HCT116 (cell line): ENCODE data around the gene SYTL2. TPM values are rescaled to one million over a fixed set of nuclear protein-coding genes. Genes with fewer than 3 reads are reported as not detected.

Experiments used
- ATAC-seq: fragments of 200-7000 bp; cut with Tn5 transposase; 2 replicates; pipeline ENCODE4 v1.9.1; 2020; ENCODE audit warnings: mild to moderate bottlenecking, moderate library complexity
- BruUV-seq: library from RNA; stranded (reverse); fragments of 400-500 nt; replicated peaks from 2 replicates; lab custom pipeline; 2021; lab: Mats Ljungman, UMichigan
- CTCF ChIA-PET: fragments of 300-600 bp; sonication (Branson Sonifier 250); formaldehyde crosslinking; loops from one replicate; lab custom pipeline; 2021; ENCODE audit warnings: antibody characterized with exemption; lab: Charles Lee
- POLR2A ChIA-PET: fragments of 300-600, 350-600 bp; sonication (Branson Sonifier 250); formaldehyde crosslinking; loops from one replicate; lab custom pipeline; 2021; ENCODE audit warnings: antibody characterized with exemption; lab: Charles Lee
- RAD21 ChIA-PET, 2 experiments: fragments of 300-600 bp; sonication (Branson Sonifier 250); formaldehyde crosslinking; loops; one replicate each; lab custom pipeline; 2023; ENCODE audit warnings: low total read pairs in 2 of 2; ENCODE audit not compliant: uncharacterized antibody in 2 of 2, unreplicated experiment in 2 of 2, low non-redundant PET in 1 of 2; lab: Charles Lee
- DNase-seq: peaks from one replicate; pipeline ENCODE4 v3.0.0-alpha.2; 2010; ENCODE audit warnings: low read depth, low spot score
- H2AFZ ChIP-seq: fragments of 200-600 bp; shearing (Covaris generic), sonication (generic); 2 replicates; pipeline ENCODE4 v1.6.1; 2017; ENCODE audit warnings: low read depth, mixed run types, mixed read lengths, antibody characterized with exemption, low read length; ENCODE audit not compliant: poor library complexity, severe bottlenecking
- H3K27ac ChIP-seq: 2 replicates; pipeline ENCODE4 v1.5.1; 2012; ENCODE audit warnings: low read depth, low read length
- H3K27me3 ChIP-seq: fragments of 200-600 bp; sonication (generic); 2 replicates; pipeline ENCODE4 v1.6.1; 2016; ENCODE audit warnings: mixed run types, low read length, mixed read lengths; ENCODE audit not compliant: insufficient read depth
- H3K36me3 ChIP-seq, 2 experiments: fragments of 200-500 bp in 1 of 2; fragments of 200-600 bp in 1 of 2; sonication (Bioruptor generic) in 1 of 2; sonication (generic) in 1 of 2; 2 replicates each; pipeline versions ENCODE4 v1.5.1 to v1.6.1; 2014 to 2016; ENCODE audit warnings: low read length in 2 of 2, inconsistent platforms in 1 of 2, mixed read lengths in 1 of 2, mixed run types in 1 of 2; ENCODE audit not compliant: insufficient read depth in 2 of 2, control insufficient read depth in 1 of 2
- H3K4me1 ChIP-seq, 2 experiments: fragments of 200-600 bp in 1 of 2; sonication (generic) in 1 of 2; 2 replicates each; pipeline versions ENCODE4 v1.5.1 to v1.6.1; 2012 to 2017; ENCODE audit warnings: low read length in 2 of 2, inconsistent platforms in 1 of 2, mild to moderate bottlenecking in 1 of 2, mixed read lengths in 1 of 2, mixed run types in 1 of 2, moderate library complexity in 1 of 2; ENCODE audit not compliant: insufficient read depth in 2 of 2, control insufficient read depth in 1 of 2
- H3K4me2 ChIP-seq: fragments of 200-600 bp; sonication (generic); 2 replicates; pipeline ENCODE4 v1.6.1; 2017; ENCODE audit warnings: mixed run types, low read length, mixed read lengths
- H3K4me3 ChIP-seq, 2 experiments: fragments of 200-600 bp in 1 of 2; sonication (generic) in 1 of 2; replicated peaks in 1 of 2; 2 replicates each; pipeline ENCODE4 v1.5.1; 2011 to 2016; ENCODE audit warnings: low read length in 2 of 2, control low read depth in 1 of 2, low read depth in 1 of 2, mild to moderate bottlenecking in 1 of 2, mixed read lengths in 1 of 2, mixed run types in 1 of 2
- H3K79me2 ChIP-seq: fragments of 200-600 bp; sonication (generic); 2 replicates; pipeline ENCODE4 v1.6.1; 2017; ENCODE audit warnings: mild to moderate bottlenecking, mixed run types, low read length, moderate library complexity, mixed read lengths; ENCODE audit not compliant: insufficient read depth
- H3K9ac ChIP-seq: fragments of 200-600 bp; sonication (generic); 2 replicates; pipeline ENCODE4 v1.6.1; 2016; ENCODE audit warnings: low read length, mixed read lengths
- H3K9me2 ChIP-seq: fragments of 200-600 bp; sonication (generic), shearing (Covaris generic); 2 replicates; pipeline ENCODE4 v1.6.1; 2017; ENCODE audit warnings: mixed run types, mild to moderate bottlenecking, moderate library complexity; ENCODE audit not compliant: insufficient read depth
- H3K9me3 ChIP-seq, 2 experiments: fragments of 200-500 bp in 1 of 2; fragments of 200-600 bp in 1 of 2; sonication (Bioruptor generic) in 1 of 2; sonication (generic) in 1 of 2; 2 replicates each; pipeline ENCODE4 v1.6.1; 2014 to 2017; ENCODE audit warnings: low read length in 2 of 2, mixed read lengths in 2 of 2, inconsistent platforms in 1 of 2, low read depth in 1 of 2, mild to moderate bottlenecking in 1 of 2, mixed run types in 1 of 2, moderate library complexity in 1 of 2; ENCODE audit not compliant: control insufficient read depth in 1 of 2, insufficient read depth in 1 of 2
- H4K20me1 ChIP-seq: fragments of 200-600 bp; sonication (generic), shearing (Covaris generic); 2 replicates; pipeline ENCODE4 v1.6.1; 2017; ENCODE audit warnings: mixed run types, mild to moderate bottlenecking, moderate library complexity; ENCODE audit not compliant: insufficient read depth
- CBX3 ChIP-seq: IDR thresholded peaks from 2 replicates; pipeline ENCODE4 v1.6.1; 2012; ENCODE audit warnings: low read depth
- EGR1 ChIP-seq: IDR thresholded peaks from 2 replicates; pipeline ENCODE4 v1.6.1; 2012; ENCODE audit warnings: low read depth
- FOSL1 ChIP-seq: IDR thresholded peaks from 2 replicates; pipeline ENCODE4 v1.6.1; 2012; ENCODE audit warnings: low read depth
- JUND ChIP-seq: IDR thresholded peaks from 2 replicates; pipeline ENCODE4 v1.6.1; 2012
- POLR2AphosphoS5 ChIP-seq: IDR thresholded peaks from 2 replicates; pipeline ENCODE4 v1.6.1; 2011; ENCODE audit warnings: mild to moderate bottlenecking, low read depth, low read length, moderate library complexity
- RAD21 ChIP-seq: IDR thresholded peaks from 2 replicates; pipeline ENCODE4 v1.6.1; 2012; ENCODE audit warnings: low read depth, mild to moderate bottlenecking
- SRF ChIP-seq: IDR thresholded peaks from 2 replicates; pipeline ENCODE4 v1.6.1; 2012; ENCODE audit warnings: low read depth
- TCF7L2 ChIP-seq: IDR thresholded peaks from 2 replicates; pipeline ENCODE4 v1.7.0; 2011; ENCODE audit warnings: borderline replicate concordance, inconsistent platforms; ENCODE audit not compliant: insufficient read depth, insufficient read length; ENCODE audit errors: extremely low read depth
- YY1 ChIP-seq: IDR thresholded peaks from 2 replicates; pipeline ENCODE4 v1.6.1; 2011; ENCODE audit warnings: low read length, low read depth, moderate library complexity, mild to moderate bottlenecking; ENCODE audit not compliant: insufficient replicate concordance; ENCODE audit errors: extremely low read depth
- intact Hi-C: fragments of 100-400 bp; cut with micrococcal nuclease; formaldehyde crosslinking; loops from 2 replicates; pipeline ENCODE4 v1.10.0; 2022
- total RNA-seq: library from RNA; stranded (reverse); gene quantifications from one replicate; pipeline ENCODE4 v1.2.1, GENCODE V29; 2021; ENCODE audit not compliant: unreplicated experiment
- TF ChIP-seq, protein P1 (sequence below), 3 experiments: fragments of 200-600 bp in 1 of 3; sonication (generic) in 1 of 3; IDR thresholded peaks in 2 of 3; conservative IDR thresholded peaks in 1 of 3; 2 replicates each; pipeline ENCODE4 v1.5.1; 2012 to 2017; ENCODE audit warnings: low read depth in 2 of 3, low read length in 2 of 3, antibody characterized with exemption in 1 of 3, borderline replicate concordance in 1 of 3, control low read depth in 1 of 3, mild to moderate bottlenecking in 1 of 3, mixed read lengths in 1 of 3, mixed run types in 1 of 3, moderate library complexity in 1 of 3; ENCODE audit not compliant: insufficient read depth in 1 of 3

SYTL2 gene
- total RNA-seq, 1 experiment from 2014 or later: 12.6 TPM

- ChIA-PET POLR2A (interaction anchor here (1.0 kb wide), 1 partner anchor 19 kb away, joined by 3 read pairs; no protein-coding TSS in a partner anchor), RAD21 (no interaction called here)
- H3K79me2 ChIP-seq: no peaks in the 10 kb centered on the region
These were observed 1.1 kb downstream of the SYTL2 start for GRCh38 chr11:85809863-85810262.

GRCh38 chr11:85809191-85809590, 1.8 kb downstream of the SYTL2 start:
- Histone ChIP-seq H3K79me2 (no peaks in the 10 kb centered on the region), H3K36me3 (no peaks in the 10 kb centered on the region), H2AFZ (no peak overlapping the region), H3K4me1 (peaks cover 15 to 38% of the 10 kb centered on the region in 2 experiments), H4K20me1 (no peaks in the 10 kb centered on the region), H3K4me3 (peak overlapping the region in 1 of 2 experiments; percentile 65; a peak in 1 of 4 replicates), H3K9me2 (no peaks in the 10 kb centered on the region), H3K27me3 (no peaks in the 10 kb centered on the region), H3K9me3 (no peaks in the 10 kb centered on the region), H3K9ac (no peak overlapping the region), H3K27ac (no peak overlapping the region), H3K4me2 (peak overlapping the region; percentile 91)
- RAD21 ChIA-PET: no interaction called here
- CTCF ChIA-PET: interaction anchor here (0.9 to 1.0 kb wide), 2 partner anchors 12 to 19 kb away, joined by 5 read pairs; no protein-coding TSS in a partner anchor
- intact Hi-C loops: no loop called here
- TF ChIP-seq POLR2AphosphoS5 (no peak), TCF7L2 (no peak), RAD21 (no peak), JUND (no peak), SRF (no peak), FOSL1 (no peak), EGR1 (no peak), CBX3 (no peak), YY1 (no peak)
- POLR2A ChIA-PET: interaction anchor here (1.0 kb wide), 1 partner anchor 20 kb away, joined by 3 read pairs; no protein-coding TSS in a partner anchor
- BruUV-seq: no TSS peak
- no peak for DNase-seq
- ATAC-seq: no peak

More at GRCh38 chr11:85809863-85810262, 1.1 kb downstream of the SYTL2 start:
- BruUV-seq: no TSS peak
- no peak overlapping the region for H2AFZ ChIP-seq
- ATAC-seq: no peak
- TF ChIP-seq, protein P1, sequence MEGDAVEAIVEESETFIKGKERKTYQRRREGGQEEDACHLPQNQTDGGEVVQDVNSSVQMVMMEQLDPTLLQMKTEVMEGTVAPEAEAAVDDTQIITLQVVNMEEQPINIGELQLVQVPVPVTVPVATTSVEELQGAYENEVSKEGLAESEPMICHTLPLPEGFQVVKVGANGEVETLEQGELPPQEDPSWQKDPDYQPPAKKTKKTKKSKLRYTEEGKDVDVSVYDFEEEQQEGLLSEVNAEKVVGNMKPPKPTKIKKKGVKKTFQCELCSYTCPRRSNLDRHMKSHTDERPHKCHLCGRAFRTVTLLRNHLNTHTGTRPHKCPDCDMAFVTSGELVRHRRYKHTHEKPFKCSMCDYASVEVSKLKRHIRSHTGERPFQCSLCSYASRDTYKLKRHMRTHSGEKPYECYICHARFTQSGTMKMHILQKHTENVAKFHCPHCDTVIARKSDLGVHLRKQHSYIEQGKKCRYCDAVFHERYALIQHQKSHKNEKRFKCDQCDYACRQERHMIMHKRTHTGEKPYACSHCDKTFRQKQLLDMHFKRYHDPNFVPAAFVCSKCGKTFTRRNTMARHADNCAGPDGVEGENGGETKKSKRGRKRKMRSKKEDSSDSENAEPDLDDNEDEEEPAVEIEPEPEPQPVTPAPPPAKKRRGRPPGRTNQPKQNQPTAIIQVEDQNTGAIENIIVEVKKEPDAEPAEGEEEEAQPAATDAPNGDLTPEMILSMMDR (IDR thresholded peaks at IDR 0.05 in 2 of 3, conservative IDR thresholded peaks at IDR 0.05 in 1 of 3; ENCODE audit: borderline replicate concordance in 1 of 3, insufficient read depth in 1 of 3, low read depth in 2 of 3, low read length in 2 of 3): peak; percentile 18 to 46 (median 33); a peak in 3 of 6 replicates
- TF ChIP-seq FOSL1: no peak
- TF ChIP-seq RAD21: peak; percentile 40
- TF ChIP-seq, all 23 proteins: peak for 2
- Histone ChIP-seq H4K20me1 (no peaks in the 10 kb centered on the region), H3K4me1 (peaks cover 15 to 45% of the 10 kb centered on the region in 2 experiments), H3K9me3 (no peaks in the 10 kb centered on the region), H3K27ac (no peak overlapping the region), H3K9me2 (no peaks in the 10 kb centered on the region), H3K4me2 (peak overlapping the region; percentile 91), H3K4me3 (peak overlapping the region in 1 of 2 experiments; percentile 65; a peak in 2 of 4 replicates), H3K27me3 (no peaks in the 10 kb centered on the region), H3K36me3 (no peaks in the 10 kb centered on the region), H3K9ac (no peak overlapping the region)
- intact Hi-C loops: no loop called here
- no peak for DNase-seq
- CTCF ChIA-PET: interaction anchor here (0.9 to 1.0 kb wide), 2 partner anchors 13 to 19 kb away, joined by 5 read pairs; no protein-coding TSS in a partner anchor
